Fibroblast of gingiva (primary cell): ENCODE results near the gene SLX4IP.
A peak's percentile ranks its signal among the peaks of the same experiment; 100 is the strongest.
"Not testable (repeated sequence)": the region's sequence is repeated elsewhere in the genome, so short reads cannot be mapped to it uniquely, and the experiment has no call there.

ENCODE experiments used
- DNase-seq: peaks from one replicate; pipeline ENCODE4 v3.0.0-alpha.2; 2011; ENCODE audit warnings: low read depth

The SLX4IP gene

DNA sequence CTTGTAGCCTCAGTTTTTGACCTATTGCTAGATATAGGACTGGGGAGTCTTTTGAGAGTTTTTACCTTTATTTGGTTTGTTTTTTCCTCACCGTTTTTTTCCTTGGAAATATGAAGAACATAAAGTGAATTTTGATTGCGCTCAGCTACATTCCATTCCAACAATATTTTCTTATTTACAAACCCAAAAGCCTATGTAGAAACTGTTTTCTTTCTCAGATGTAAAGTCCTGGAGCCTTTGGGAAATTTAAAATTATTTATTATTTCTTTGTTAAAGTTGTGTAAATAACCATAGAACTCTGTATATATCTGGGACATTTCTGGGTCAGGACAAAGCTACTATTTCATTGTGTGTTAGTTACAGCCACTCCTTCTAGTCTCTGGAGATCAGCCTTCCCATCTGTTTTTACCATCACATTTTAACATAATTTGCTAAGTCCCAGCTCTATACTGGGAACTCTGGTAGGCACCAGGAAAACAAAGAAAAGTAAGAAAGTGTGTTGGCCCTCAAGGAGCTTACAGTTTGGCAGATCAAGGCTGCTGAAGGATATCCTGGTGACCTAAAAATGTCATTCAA lies 169.8 kb downstream of the SLX4IP start:
- peak; percentile 54 for DNase-seq

GRCh38 chr20:10605547-10606195 lies 170.6 kb downstream of the SLX4IP start:
- DNase-seq: no peak

DNA sequence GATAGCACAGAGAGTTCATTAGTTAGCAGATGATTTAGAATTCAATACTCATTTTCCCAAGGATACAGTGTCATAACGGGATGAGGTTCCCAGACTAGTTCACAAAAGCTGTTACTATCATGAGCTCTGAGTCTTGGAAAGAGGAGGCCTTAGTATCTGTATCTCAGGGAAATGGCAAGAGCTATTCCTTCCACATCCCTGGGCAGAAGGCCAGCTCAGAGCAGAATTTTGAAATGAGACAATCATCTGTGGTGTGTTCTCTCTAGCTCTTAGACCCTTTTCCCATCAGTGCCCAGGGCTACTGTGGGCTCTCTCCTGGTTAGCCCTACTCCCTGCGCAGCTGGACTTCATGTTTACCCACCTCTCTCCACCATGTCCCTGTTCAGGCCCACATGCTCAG lies 174.2 kb downstream of the SLX4IP start:
- DNase-seq: peak; percentile 86

- no peak for DNase-seq
Observed at GRCh38 chr20:10609770-10610169, 174.7 kb downstream of the SLX4IP start.

- DNase-seq: no peak
Observed at GRCh38 chr20:10610251-10610650, 175.1 kb downstream of the SLX4IP start.

DNA sequence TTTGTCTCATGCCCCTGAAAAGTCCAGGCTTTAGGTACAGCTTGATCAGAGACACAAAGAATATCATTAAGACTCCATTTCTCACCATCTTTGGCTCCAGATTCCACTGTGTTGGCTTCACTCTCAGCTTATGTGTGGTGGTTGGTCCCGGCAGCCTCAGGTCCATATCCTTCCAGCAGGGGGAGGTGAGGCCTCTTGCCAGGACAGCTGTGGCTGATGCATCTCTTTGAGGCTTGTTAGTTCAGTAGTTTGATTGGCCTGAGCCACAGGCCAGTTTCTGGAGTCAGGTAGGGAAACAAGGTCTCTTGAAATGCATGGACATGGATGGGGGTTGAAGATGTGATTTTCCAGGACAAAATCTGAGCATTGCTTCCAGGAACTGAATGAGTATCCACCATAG lies 176.3 kb downstream of the SLX4IP start:
- DNase-seq: peak; percentile 33

- DNase-seq: not testable (repeated sequence)
Observed at GRCh38 chr20:10613426-10613825, 178.3 kb downstream of the SLX4IP start.

- DNase-seq: no peak
Observed at GRCh38 chr20:10613911-10614310, 178.8 kb downstream of the SLX4IP start.

GRCh38 chr20:10616212-10616611 lies 181.1 kb downstream of the SLX4IP start:
- DNase-seq: no peak

GRCh38 chr20:10617549-10618133 lies 182.5 kb downstream of the SLX4IP start:
- DNase-seq: not testable (repeated sequence)

- no peak for DNase-seq
Observed at GRCh38 chr20:10618611-10619245, 183.6 kb downstream of the SLX4IP start.

- peak; percentile 72 for DNase-seq
Observed at GRCh38 chr20:10619427-10619826, 184.3 kb downstream of the SLX4IP start.

GRCh38 chr20:10621149-10621548 lies 186.0 kb downstream of the SLX4IP start:
- no peak for DNase-seq

GRCh38 chr20:10622657-10623418 lies 187.7 kb downstream of the SLX4IP start:
- peak; percentile 55 for DNase-seq

- no peak for DNase-seq
Observed at GRCh38 chr20:10625641-10626040, 190.5 kb downstream of the SLX4IP start.

DNA sequence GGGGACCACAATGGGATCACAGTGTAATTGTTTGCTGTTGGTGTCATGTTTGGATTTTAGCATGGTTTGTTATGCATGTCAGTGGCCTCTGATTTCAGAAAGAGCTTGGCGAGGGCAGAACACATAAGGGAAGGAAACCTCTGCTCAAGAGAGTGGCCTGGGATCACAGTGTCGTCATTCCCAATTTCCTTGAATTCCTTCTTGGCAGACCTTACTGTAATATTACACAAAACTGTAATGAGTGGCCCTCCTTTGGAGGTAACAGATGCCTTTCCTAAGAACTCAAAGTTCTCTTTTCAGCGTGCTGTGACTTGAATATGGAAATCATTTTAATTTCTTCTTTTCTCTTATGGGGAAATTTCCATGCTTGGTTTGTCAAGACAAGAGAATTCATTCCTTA lies 191.8 kb downstream of the SLX4IP start:
- peak; percentile 88 for DNase-seq

DNA sequence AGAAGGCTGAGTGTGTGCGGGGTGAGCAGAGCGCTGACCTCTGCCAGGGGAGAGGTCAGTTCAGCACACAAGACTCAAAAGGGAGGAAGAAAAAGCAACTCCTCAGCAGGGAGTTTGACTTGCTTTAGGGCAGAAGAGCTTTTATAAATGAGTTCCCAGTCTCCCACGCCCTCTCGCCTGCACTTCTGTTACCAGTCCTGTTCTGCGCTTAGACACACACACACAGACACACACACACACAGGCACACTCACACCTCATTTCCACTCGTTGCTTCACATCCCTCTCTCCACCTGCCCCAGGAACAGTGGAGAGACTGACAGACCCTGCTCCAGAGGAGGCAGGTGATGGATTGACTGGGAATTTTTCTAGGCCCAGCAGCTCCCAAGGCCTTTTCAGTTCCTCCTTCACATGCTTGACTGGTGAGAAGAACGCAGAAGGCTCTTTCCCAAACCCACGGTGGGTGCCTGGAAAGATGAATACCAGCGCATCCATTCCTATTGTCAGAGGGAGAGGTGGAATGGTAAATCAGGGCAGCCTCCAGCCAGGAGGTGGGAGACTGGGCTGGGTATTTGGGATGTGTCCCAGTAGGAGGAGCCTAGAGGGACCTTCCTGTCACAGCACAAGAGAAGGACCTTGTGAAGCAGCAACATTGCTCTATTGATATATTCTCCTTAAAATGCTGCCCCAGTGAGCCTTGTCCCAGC lies 195.0 kb downstream of the SLX4IP start:
- DNase-seq: no peak

- DNase-seq: no peak
Observed at GRCh38 chr20:10631126-10631525, 196.0 kb downstream of the SLX4IP start.

DNA sequence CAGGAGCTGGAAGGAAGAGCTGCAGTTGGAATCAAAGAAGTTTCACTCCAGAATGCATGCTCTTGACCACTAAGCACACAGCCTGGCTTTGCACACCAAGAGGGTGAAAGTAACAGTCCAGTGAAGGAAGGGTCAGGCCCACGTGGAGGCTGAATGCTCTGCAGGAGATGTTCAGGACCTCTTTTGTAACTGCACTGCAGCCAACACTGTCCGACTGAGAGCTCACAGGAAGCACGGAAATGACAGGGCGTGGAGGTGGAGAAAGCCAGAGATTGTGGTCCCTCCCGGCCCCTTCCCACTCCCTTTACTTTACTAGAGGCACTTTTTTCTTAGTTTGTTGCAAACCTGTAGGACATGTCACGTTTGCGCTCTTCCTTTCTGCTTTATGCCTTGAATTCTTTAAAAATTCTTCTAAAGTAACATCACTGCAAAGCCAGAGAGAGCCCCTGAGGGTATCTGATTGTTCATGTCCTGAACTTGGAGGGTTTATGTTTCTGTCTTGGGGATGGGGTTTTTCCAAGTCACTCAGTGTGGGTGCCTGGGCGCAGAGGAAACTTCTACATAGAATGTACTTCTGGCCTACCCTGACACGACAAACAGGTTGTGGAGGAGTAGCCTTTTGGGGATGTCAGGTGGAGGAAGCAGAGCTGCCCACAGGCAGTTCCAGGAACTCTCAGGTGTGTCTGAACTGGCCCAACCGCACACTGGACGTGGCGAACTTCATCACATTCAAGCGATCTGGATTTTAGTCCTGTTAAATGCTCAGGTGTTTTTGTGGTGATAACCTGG lies 197.8 kb downstream of the SLX4IP start:
- DNase-seq: no peak

DNA sequence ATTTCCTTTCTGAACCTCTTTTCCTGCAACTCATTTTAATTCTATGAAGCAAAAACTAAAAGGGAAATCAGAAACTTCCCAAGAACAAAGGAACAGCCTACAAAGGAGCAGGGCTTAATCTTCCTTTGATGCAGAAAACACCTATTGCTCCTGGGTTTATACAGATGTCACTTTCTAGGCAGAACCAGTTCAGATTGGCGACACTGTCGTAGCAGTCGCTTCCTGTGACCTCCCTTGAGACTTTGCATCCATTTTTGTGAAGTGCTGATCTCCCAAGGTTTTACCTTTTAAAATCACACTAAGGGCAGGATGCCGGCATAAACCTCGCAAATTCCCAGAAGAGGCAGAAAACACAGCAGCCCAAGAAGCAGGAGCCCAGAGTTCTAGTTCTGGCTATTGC lies 198.6 kb downstream of the SLX4IP start:
- DNase-seq: no peak

DNA sequence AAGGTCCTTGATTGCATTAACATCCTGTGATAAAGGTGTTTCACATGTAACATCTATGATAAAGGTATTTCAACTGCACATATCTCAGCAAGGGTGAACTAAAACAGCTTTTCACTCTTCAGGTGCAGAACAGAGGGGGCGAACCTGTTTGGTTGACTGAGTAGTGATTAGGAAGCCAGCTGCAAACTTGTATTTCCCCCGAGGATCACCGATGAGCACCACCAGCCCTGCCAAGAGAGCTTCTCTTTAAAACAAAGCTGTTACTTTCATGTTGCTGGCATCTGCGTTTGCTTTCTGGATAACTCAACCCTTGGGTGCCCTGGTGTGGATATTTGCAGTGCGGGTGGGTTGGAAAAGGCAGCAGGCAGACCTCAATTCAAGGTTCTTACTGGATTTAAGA lies 199.1 kb downstream of the SLX4IP start:
- no peak for DNase-seq
